ENCODE measurements around the gene SUMF2. TPM values are rescaled to one million over a fixed set of nuclear protein-coding genes. Genes with fewer than 3 reads are reported as not detected.

Gene SUMF2
- total RNA-seq, 4 donors from 2014 or later, result 93.4 to 134 (median 113) TPM

DNA sequence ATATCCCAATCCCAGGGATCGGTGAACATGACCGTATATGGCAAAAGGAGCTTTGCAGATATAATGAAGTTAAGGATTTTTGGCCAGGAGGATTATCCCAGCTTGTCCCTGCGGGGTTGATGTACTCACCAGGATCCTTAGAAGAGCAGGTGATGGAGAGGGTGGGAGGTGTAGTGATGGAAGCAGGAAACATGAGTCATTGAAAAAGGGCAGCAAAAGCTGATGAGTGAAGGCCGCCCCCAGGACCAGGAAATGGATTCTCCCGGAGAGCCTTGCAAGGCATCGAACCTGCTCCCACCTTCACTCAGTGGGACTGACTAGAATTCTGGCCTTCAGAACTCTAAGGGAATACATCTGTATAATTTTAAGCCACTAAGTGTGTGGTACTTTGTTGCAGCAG, 57.4 kb downstream of the SUMF2 start:
- H3K4me3 ChIP-seq, result no peak overlapping the region
- H3K27me3 ChIP-seq, result peaks cover 8% of the 10 kb centered on the region
- H3K9me3 ChIP-seq, result no peaks in the 10 kb centered on the region
- no peaks in the 10 kb centered on the region for H3K4me1 ChIP-seq
- no peak overlapping the region for H3K27ac ChIP-seq
- no peak for TF ChIP-seq POLR2AphosphoS5 (IDR thresholded peaks at IDR 0.05)
- DNase-seq (ENCODE audit: low spot score in 2 of 2), result no peak
- WGBS, result 85% methylated on average over 6 of the region's 6 CpGs
- no peaks in the 10 kb centered on the region for H3K36me3 ChIP-seq

DNA sequence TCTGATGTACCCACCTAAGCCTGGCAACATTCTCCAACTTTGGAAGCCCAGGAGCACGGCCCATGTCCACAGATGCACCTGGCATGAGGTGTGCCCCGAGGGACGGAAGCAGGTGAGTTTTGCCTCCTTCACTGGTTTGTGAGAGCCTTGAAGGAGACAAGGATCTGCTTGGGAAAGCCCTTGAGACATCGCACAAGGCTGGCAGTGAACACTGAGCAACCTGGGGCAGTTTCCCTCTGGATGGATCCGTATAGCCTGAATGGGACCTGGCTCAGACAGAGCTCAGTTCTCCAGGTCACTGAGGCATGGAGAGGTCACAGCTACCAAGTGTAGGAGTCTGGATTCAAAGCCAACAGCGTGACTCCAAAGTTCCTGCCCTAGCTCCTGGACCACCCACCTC, 60.9 kb downstream of the SUMF2 start:
- H3K27ac ChIP-seq, result no peak overlapping the region
- H3K4me1 ChIP-seq, result no peaks in the 10 kb centered on the region
- no peaks in the 10 kb centered on the region for H3K27me3 ChIP-seq
- TF ChIP-seq, protein P1, sequence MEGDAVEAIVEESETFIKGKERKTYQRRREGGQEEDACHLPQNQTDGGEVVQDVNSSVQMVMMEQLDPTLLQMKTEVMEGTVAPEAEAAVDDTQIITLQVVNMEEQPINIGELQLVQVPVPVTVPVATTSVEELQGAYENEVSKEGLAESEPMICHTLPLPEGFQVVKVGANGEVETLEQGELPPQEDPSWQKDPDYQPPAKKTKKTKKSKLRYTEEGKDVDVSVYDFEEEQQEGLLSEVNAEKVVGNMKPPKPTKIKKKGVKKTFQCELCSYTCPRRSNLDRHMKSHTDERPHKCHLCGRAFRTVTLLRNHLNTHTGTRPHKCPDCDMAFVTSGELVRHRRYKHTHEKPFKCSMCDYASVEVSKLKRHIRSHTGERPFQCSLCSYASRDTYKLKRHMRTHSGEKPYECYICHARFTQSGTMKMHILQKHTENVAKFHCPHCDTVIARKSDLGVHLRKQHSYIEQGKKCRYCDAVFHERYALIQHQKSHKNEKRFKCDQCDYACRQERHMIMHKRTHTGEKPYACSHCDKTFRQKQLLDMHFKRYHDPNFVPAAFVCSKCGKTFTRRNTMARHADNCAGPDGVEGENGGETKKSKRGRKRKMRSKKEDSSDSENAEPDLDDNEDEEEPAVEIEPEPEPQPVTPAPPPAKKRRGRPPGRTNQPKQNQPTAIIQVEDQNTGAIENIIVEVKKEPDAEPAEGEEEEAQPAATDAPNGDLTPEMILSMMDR (IDR thresholded peaks at IDR 0.05), result no peak
- TF ChIP-seq POLR2A (IDR thresholded peaks at IDR 0.05) (no peak), EP300 (IDR thresholded peaks at IDR 0.05) (no peak), POLR2AphosphoS5 (IDR thresholded peaks at IDR 0.05) (no peak)
- no peaks in the 10 kb centered on the region for H3K9me3 ChIP-seq
- no peak overlapping the region for H3K4me3 ChIP-seq
- WGBS, result 89% methylated on average over 5 of the region's 6 CpGs
- no peak for DNase-seq (ENCODE audit: low spot score in 2 of 2)
- H3K36me3 ChIP-seq, result no peaks in the 10 kb centered on the region

DNA sequence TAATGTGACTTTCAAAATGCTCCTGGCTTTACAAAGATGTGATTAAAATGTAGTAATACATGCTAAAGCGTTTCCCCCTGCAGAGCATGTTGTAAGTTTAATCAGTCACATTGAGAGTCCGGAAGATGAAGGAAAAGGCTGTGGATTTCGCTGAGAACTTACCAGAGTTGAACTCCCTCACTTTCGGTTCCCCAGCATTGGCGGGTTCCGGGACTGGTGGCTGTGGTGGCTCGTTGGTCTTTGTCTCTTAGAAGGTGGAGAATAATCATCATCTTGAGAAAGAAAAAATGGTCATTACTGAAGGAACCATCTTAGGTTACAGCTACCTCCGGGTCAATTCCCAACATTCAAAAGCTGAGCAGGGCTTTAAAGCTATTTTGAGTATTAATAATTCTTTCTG, 61.7 kb downstream of the SUMF2 start:
- H3K27me3 ChIP-seq, result no peaks in the 10 kb centered on the region
- 87% methylated on average over 8 of the region's 8 CpGs for WGBS
- no peaks in the 10 kb centered on the region for H3K9me3 ChIP-seq
- DNase-seq (ENCODE audit: low spot score in 2 of 2), result no peak
- H3K36me3 ChIP-seq, result no peaks in the 10 kb centered on the region
- no peak for TF ChIP-seq EP300 (IDR thresholded peaks at IDR 0.05)
- TF ChIP-seq POLR2AphosphoS5 (IDR thresholded peaks at IDR 0.05), result no peak
- no peak for TF ChIP-seq POLR2A (IDR thresholded peaks at IDR 0.05)
- no peak overlapping the region for H3K4me3 ChIP-seq
- no peaks in the 10 kb centered on the region for H3K4me1 ChIP-seq
- no peak overlapping the region for H3K27ac ChIP-seq

DNA sequence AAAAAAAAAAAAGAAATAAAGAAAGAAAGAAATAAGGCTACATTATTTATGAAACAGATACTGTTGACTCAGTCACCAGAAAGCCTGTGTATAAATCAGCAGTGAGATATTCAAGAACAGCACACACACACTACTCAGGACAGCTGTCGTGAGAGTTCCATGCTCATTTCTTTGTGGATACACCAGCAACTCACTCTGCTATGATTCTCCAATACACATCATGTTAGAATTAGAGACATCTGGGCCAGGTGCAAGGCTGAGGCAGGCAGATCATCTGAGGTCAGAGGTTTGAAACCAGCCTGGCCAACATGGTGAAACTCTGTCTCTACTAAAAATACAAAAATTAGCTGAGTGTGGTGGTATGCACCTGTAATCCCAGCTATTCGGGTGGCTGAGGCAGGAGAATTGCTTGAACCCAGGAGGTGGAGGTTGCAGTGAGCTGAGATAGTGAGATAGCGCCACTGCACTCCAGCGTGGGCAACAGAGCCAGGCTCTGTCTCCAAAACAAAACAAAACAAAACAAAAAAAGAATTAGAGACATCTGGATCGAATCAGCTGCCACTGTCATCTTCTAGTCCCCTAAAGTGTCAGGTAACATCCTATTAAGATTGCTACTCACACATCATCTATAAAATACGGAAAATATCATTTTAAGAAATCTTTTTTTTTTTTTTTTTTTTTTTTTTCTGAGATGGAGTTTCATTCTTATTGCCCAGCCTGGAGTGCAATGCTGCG, 63.3 kb downstream of the SUMF2 start:
- H3K9me3 ChIP-seq, result no peaks in the 10 kb centered on the region
- TF ChIP-seq EP300 (IDR thresholded peaks at IDR 0.05) (no peak), POLR2AphosphoS5 (IDR thresholded peaks at IDR 0.05) (no peak), POLR2A (IDR thresholded peaks at IDR 0.05) (no peak)
- TF ChIP-seq, protein P1 (IDR thresholded peaks at IDR 0.05), result no peak
- no peaks in the 10 kb centered on the region for H3K4me1 ChIP-seq
- no peak overlapping the region for H3K27ac ChIP-seq
- H3K36me3 ChIP-seq, result no peaks in the 10 kb centered on the region
- no peak overlapping the region for H3K4me3 ChIP-seq
- no peaks in the 10 kb centered on the region for H3K27me3 ChIP-seq
- WGBS, result 77% methylated on average over 7 of the region's 7 CpGs
- no peak for DNase-seq (ENCODE audit: low spot score in 2 of 2)

Other genes starting within 250 kb of the SUMF2 start
- not detected for gene SEPTIN14, start 201.5 kb upstream of the SUMF2 start, total RNA-seq
- 1 to 10 TPM; 1.1 to 5.4 (median 3.8) TPM for gene ZNF713, start 176.8 kb upstream of the SUMF2 start, total RNA-seq
- gene MRPS17, start 112.4 kb upstream of the SUMF2 start, total RNA-seq, result 10 to 100 TPM in 2 of 4 donors, 1 to 10 TPM in 2; 5.6 to 12.0 (median 8.5) TPM
- gene NIPSNAP2, start 99.7 kb upstream of the SUMF2 start, total RNA-seq, result 10 to 100 TPM; 37.4 to 59.3 (median 48.6) TPM
- 10 to 100 TPM in 3 of 4 donors, 1 to 10 TPM in 1; 4.1 to 19.2 (median 14.1) TPM for gene PSPH, start 12.8 kb upstream of the SUMF2 start, total RNA-seq
- 10 to 100 TPM; 80.6 to 97.4 (median 88.8) TPM for gene CCT6A, start 12.5 kb upstream of the SUMF2 start, total RNA-seq
- gene PHKG1, start 28.7 kb downstream of the SUMF2 start, total RNA-seq, result 1 to 10 TPM in 3 of 4 donors, under 1 TPM in 1; 0.64 to 5.2 (median 2.5) TPM
- 100 to 1,000 TPM; 192 to 382 (median 301) TPM for gene CHCHD2, start 42.2 kb downstream of the SUMF2 start, total RNA-seq
- gene NUPR2, start 52.1 kb downstream of the SUMF2 start, total RNA-seq, result 1 to 10 TPM in 2 of 4 donors, not detected in 2; 3.0 to 4.5 TPM

Measured in suprapubic skin (tissue), 4 donors.